ENCODE measurements around the gene PLGRKT. TPM values are rescaled to one million over a fixed set of nuclear protein-coding genes. Genes with fewer than 3 reads are reported as not detected.
A peak's percentile ranks its signal among the peaks of the same experiment; 100 is the strongest.

The PLGRKT gene
- polyA plus RNA-seq, 1 experiment: 13.1 TPM

DNA sequence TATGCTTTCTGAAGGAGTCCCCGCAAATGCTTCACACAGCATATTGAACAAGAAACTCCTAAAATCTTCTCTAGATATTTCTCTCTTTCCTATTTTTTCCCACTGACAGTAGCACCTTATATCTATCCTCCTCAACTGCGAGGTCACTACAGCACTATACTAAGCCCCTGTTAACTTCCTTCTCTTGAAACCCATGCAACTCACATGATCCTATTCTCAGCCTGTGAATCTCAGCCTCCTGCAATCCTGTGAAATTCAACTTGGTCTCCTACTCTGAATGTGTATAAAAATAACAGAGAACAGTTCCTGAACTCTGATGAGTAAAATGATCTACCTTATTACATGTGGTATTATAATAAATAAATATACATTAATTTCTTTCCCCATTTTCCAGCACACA, 6.1 kb upstream of the PLGRKT start:
- TF ChIP-seq CTCF (IDR thresholded peaks at IDR 0.05; ENCODE audit: low read depth, low read length): no peak

GRCh38 chr9:5442400-5443011, 4.8 kb upstream of the PLGRKT start:
- Histone ChIP-seq H3K27ac (ENCODE audit: low read depth, low read length) (no peak overlapping the region), H3K27me3 (ENCODE audit: control insufficient read depth, insufficient read depth, low read length) (no peaks in the 10 kb centered on the region), H3K9me3 (ENCODE audit: control insufficient read depth, insufficient read depth, low read length) (no peaks in the 10 kb centered on the region; the same call in 1 of the 2 replicates), H3K4me3 (ENCODE audit: low read depth, low read length) (no peak overlapping the region)
- ChIA-PET POLR2A (no interaction called here), CTCF (interaction anchor here (0.6 to 2.6 kb wide), 12 partner anchors 8 to 838 kb away, joined by 3 to 20 read pairs (median 4); partner anchors contain the start of genes CD274 and INSL6)
- TF ChIP-seq CTCF (IDR thresholded peaks at IDR 0.05; ENCODE audit: low read depth, low read length): peak; percentile 50
- no peak for DNase-seq (ENCODE audit: low read depth, low spot score)

More for the DNA sequence above, 6.1 kb upstream of the PLGRKT start:
- DNase-seq (ENCODE audit: low read depth, low spot score): no peak
- ChIA-PET POLR2A (no interaction called here), CTCF (interaction anchor here (1.1 to 2.6 kb wide), 7 partner anchors 18 to 681 kb away, joined by 3 to 20 read pairs (median 6); partner anchors contain the start of gene INSL6)
- H3K9me3 ChIP-seq (ENCODE audit: control insufficient read depth, insufficient read depth, low read length): no peaks in the 10 kb centered on the region
- no peaks in the 10 kb centered on the region for H3K27me3 ChIP-seq (ENCODE audit: control insufficient read depth, insufficient read depth, low read length)
- H3K27ac ChIP-seq (ENCODE audit: low read depth, low read length): no peak overlapping the region
- H3K4me3 ChIP-seq (ENCODE audit: low read depth, low read length): no peak overlapping the region

GRCh38 chr9:5441043-5441442, 3.3 kb upstream of the PLGRKT start:
- TF ChIP-seq CTCF (IDR thresholded peaks at IDR 0.05; ENCODE audit: low read depth, low read length): no peak
- Histone ChIP-seq H3K27ac (ENCODE audit: low read depth, low read length) (no peak overlapping the region), H3K27me3 (ENCODE audit: control insufficient read depth, insufficient read depth, low read length) (no peaks in the 10 kb centered on the region), H3K4me3 (ENCODE audit: low read depth, low read length) (no peak overlapping the region), H3K9me3 (ENCODE audit: control insufficient read depth, insufficient read depth, low read length) (no peaks in the 10 kb centered on the region; the same call in 1 of the 2 replicates)
- CTCF ChIA-PET: interaction anchor here (0.6 to 5.1 kb wide), 5 partner anchors 9 to 255 kb away, joined by 3 to 21 read pairs (median 4); partner anchors contain the start of gene CD274
- DNase-seq (ENCODE audit: low read depth, low spot score): no peak
- POLR2A ChIA-PET: no interaction called here

DNA sequence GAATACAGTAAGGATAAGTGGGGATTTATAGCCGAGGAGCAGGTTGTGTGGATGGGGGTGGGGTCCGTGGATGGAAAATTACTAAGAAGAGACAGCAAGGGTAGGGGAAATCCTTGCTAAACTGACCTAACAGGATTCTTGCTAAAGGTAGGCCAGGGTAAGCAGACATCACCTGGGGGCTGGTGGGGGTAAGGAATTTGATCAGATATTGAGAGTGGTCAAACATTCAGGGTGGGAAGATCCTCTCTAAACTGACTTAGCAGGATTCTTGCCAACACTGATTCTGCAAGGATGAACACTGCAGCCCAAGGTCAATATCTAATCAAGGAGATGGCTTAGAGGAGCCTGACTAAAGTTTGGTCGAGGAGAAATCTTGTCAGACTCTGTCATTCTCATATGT, 2.7 kb upstream of the PLGRKT start:
- POLR2A ChIA-PET: no interaction called here
- no peaks in the 10 kb centered on the region; the same call in 1 of the 2 replicates for H3K9me3 ChIP-seq (ENCODE audit: control insufficient read depth, insufficient read depth, low read length)

More for the DNA sequence above, 2.7 kb upstream of the PLGRKT start:
- H3K4me3 ChIP-seq (ENCODE audit: low read depth, low read length): no peak overlapping the region
- DNase-seq (ENCODE audit: low read depth, low spot score): no peak
- peak overlapping the region; percentile 21 for H3K27ac ChIP-seq (ENCODE audit: low read depth, low read length)
- no peaks in the 10 kb centered on the region for H3K27me3 ChIP-seq (ENCODE audit: control insufficient read depth, insufficient read depth, low read length)
- CTCF ChIA-PET: interaction anchor here (0.5 to 5.1 kb wide), 5 partner anchors 10 to 254 kb away, joined by 3 to 21 read pairs (median 4); partner anchors contain the start of gene CD274
- TF ChIP-seq CTCF (IDR thresholded peaks at IDR 0.05; ENCODE audit: low read depth, low read length): no peak
